Measurements from ENCODE around the gene CBX8. TPM values are rescaled to one million over a fixed set of nuclear protein-coding genes. Genes with fewer than 3 reads are reported as not detected.

Gene CBX8
- total and polyA plus RNA-seq, 12 donors = 2.2 to 9.3 (median 5.4) TPM

GRCh38 chr17:79779661-79780365, 17.1 kb downstream of the CBX8 start:
- H3K27me3 ChIP-seq = peaks cover 0 to 60% (median 29%) of the 10 kb centered on the region in 7 donors
- H3K9me3 ChIP-seq = no peaks in the 10 kb centered on the region
- peaks cover 0 to 48% (median 21%) of the 10 kb centered on the region in 9 donors for H3K4me1 ChIP-seq
- TF ChIP-seq CTCF (IDR thresholded peaks at IDR 0.05) = no peak
- no peak overlapping the region for H3K4me3 ChIP-seq
- 86 to 89% methylated on average over 10 of the region's 10 CpGs for WGBS, 2 donors
- DNase-seq (no peak), ATAC-seq (no peak)
- intact Hi-C loops (cut with DNase I) = loop anchor here in 3 of 10 donors (5.0 to 10.0 kb wide), 4 partner anchors 38 to 205 kb away; no protein-coding TSS in a partner anchor
- peaks cover 0 to 14% (median 0%) of the 10 kb centered on the region in 9 donors for H3K36me3 ChIP-seq
- H3K27ac ChIP-seq = no peak overlapping the region

GRCh38 chr17:79779084-79779529, 17.8 kb downstream of the CBX8 start:
- intact Hi-C loops (cut with DNase I) = loop anchor here in 1 of 10 donors (5.0 kb wide), 1 partner anchor 37 kb away; no protein-coding TSS in a partner anchor
- TF ChIP-seq CTCF (IDR thresholded peaks at IDR 0.05) = no peak
- Histone ChIP-seq H3K4me3 (peak overlapping the region in 9 of 10 donors; percentile 66 to 87 (median 79)), H3K27me3 (peaks cover 0 to 68% (median 33%) of the 10 kb centered on the region in 7 donors), H3K36me3 (peaks cover 0 to 8% (median 0%) of the 10 kb centered on the region in 9 donors), H3K27ac (no peak overlapping the region), H3K4me1 (peaks cover 0 to 48% (median 21%) of the 10 kb centered on the region in 9 donors), H3K9me3 (no peaks in the 10 kb centered on the region)
- DNase-seq (no peak), ATAC-seq (no peak)
- WGBS, 2 donors = 33 to 37% methylated on average over 17 of the region's 17 CpGs

- Histone ChIP-seq H3K27me3 (peaks cover 0 to 73% (median 36%) of the 10 kb centered on the region in 7 donors), H3K4me1 (peaks cover 0 to 48% (median 21%) of the 10 kb centered on the region in 9 donors), H3K36me3 (peaks cover 0 to 5% (median 0%) of the 10 kb centered on the region in 9 donors), H3K9me3 (no peaks in the 10 kb centered on the region), H3K4me3 (peak overlapping the region; percentile 63 to 87 (median 77)), H3K27ac (peak overlapping the region in 8 of 10 donors; percentile 65 to 81 (median 75))
- intact Hi-C loops (cut with DNase I) = loop anchor here in 1 of 10 donors (5.0 kb wide), 1 partner anchor 36 kb away; no protein-coding TSS in a partner anchor
- peak in 3 of 8 donors; percentile 3 to 20 (median 9) for ATAC-seq
- DNase-seq = peak in 1 of 2 donors; percentile 48
- WGBS, 2 donors = 2 to 3% methylated on average over 26 to 49 of the region's 49 CpGs
- TF ChIP-seq CTCF (IDR thresholded peaks at IDR 0.05) = no peak
Observed at GRCh38 chr17:79778504-79779083, 18.3 kb downstream of the CBX8 start.

GRCh38 chr17:79777894-79778503, 18.9 kb downstream of the CBX8 start, which contains the start of gene CBX2:
Gene CBX2, plus strand, starts transcription at chr17:79778148. Its CDS starts 88 bp downstream, at chr17:79778236.
- Histone ChIP-seq H3K27me3 (peaks cover 0 to 79% (median 38%) of the 10 kb centered on the region in 7 donors), H3K36me3 (peaks cover 0 to 5% (median 0%) of the 10 kb centered on the region in 9 donors), H3K27ac (peak within 1 kb of the TSS; percentile 2 to 85 (median 77)), H3K9me3 (no peaks in the 10 kb centered on the region), H3K4me3 (peak within 1 kb of the TSS; percentile 63 to 87 (median 77)), H3K4me1 (peaks cover 0 to 48% (median 21%) of the 10 kb centered on the region in 9 donors)
- ATAC-seq = peak; percentile 38 to 82 (median 70)
- DNase-seq = peak; percentile 78 to 88
- TF ChIP-seq CTCF (IDR thresholded peaks at IDR 0.05) = no peak
- 1 to 2% methylated on average over 24 to 94 of the region's 96 CpGs for WGBS, 2 donors
- intact Hi-C loops (cut with DNase I) = loop anchor here in 2 of 10 donors (2.0 to 5.0 kb wide), 2 partner anchors 31 to 36 kb away; no protein-coding TSS in a partner anchor
